HUDEP-2 (cell line): Measurements from ENCODE around the gene GOLGA6L2.
"Not testable (repeated sequence)": the region's sequence is repeated elsewhere in the genome, so short reads cannot be mapped to it uniquely, and the experiment has no call there.

Experiments used
- DNase-seq, 76 experiments: peaks; one replicate each; lab custom pipeline; 2025; ENCODE audit not compliant: unreplicated experiment in 76 of 76; lab: John Stamatoyannopoulos, UW

Gene GOLGA6L2

GRCh38 chr15:23434699-23435098, 12.3 kb downstream of the GOLGA6L2 start:
- not testable (repeated sequence) for DNase-seq

GRCh38 chr15:23425327-23425726, 21.7 kb downstream of the GOLGA6L2 start:
- not testable (repeated sequence) for DNase-seq

GRCh38 chr15:23424111-23424904, 22.7 kb downstream of the GOLGA6L2 start:
- no peak for DNase-seq

GRCh38 chr15:23422946-23423708, 23.9 kb downstream of the GOLGA6L2 start:
- DNase-seq = no peak

GRCh38 chr15:23422099-23422945, 24.7 kb downstream of the GOLGA6L2 start:
- no peak for DNase-seq

GRCh38 chr15:23420806-23421575, 26.1 kb downstream of the GOLGA6L2 start:
- no peak for DNase-seq

GRCh38 chr15:23416349-23417276, 30.4 kb downstream of the GOLGA6L2 start:
- no peak for DNase-seq

- DNase-seq = not testable (repeated sequence)
These were observed 31.2 kb downstream of the GOLGA6L2 start for GRCh38 chr15:23415866-23416265.

- DNase-seq = no peak
These were observed 31.6 kb downstream of the GOLGA6L2 start for GRCh38 chr15:23415321-23415865.

GRCh38 chr15:23412881-23413600, 34.0 kb downstream of the GOLGA6L2 start:
- not testable (repeated sequence) for DNase-seq

- DNase-seq = no peak
These were observed 35.2 kb downstream of the GOLGA6L2 start for GRCh38 chr15:23411841-23412240.

GRCh38 chr15:23403550-23403949, 43.5 kb downstream of the GOLGA6L2 start:
- DNase-seq = no peak

- no peak for DNase-seq
These were observed 44.5 kb downstream of the GOLGA6L2 start for GRCh38 chr15:23402544-23402943.

GRCh38 chr15:23402140-23402539, 44.9 kb downstream of the GOLGA6L2 start:
- no peak for DNase-seq

GRCh38 chr15:23401627-23402026, 45.4 kb downstream of the GOLGA6L2 start:
- no peak for DNase-seq

- DNase-seq = not testable (repeated sequence)
These were observed 47.8 kb downstream of the GOLGA6L2 start for GRCh38 chr15:23399207-23399606.

GRCh38 chr15:23398357-23398756, 48.7 kb downstream of the GOLGA6L2 start:
- DNase-seq = not testable (repeated sequence)

- DNase-seq = no peak
These were observed 49.3 kb downstream of the GOLGA6L2 start for GRCh38 chr15:23397779-23398178.
